Ramos (cell line): ENCODE measurements around the gene FAM118A.
"Not testable (repeated sequence)": the region's sequence is repeated elsewhere in the genome, so short reads cannot be mapped to it uniquely, and the experiment has no call there.

Experiments used
- in situ Hi-C: fragments of 300-500 bp; cut with MboI; formaldehyde crosslinking; loops from one replicate; pipeline ENCODE4 v1.14.3; 2022; ENCODE audit warnings: low sequenced_read_pairs; ENCODE audit not compliant: unreplicated experiment

Gene FAM118A

GRCh38 chr22:45357490-45357889, 47.8 kb downstream of the FAM118A start:
- in situ Hi-C loops, result no loop called here

- in situ Hi-C loops, result no loop called here
Observed at GRCh38 chr22:45358127-45358526, 48.4 kb downstream of the FAM118A start.

- in situ Hi-C loops, result no loop called here
Observed at GRCh38 chr22:45359627-45360026, 49.9 kb downstream of the FAM118A start.

- in situ Hi-C loops, result no loop called here
Observed at GRCh38 chr22:45366713-45367112, 57.0 kb downstream of the FAM118A start.

- in situ Hi-C loops, result not testable (repeated sequence)
Observed at GRCh38 chr22:45373592-45373991, 63.9 kb downstream of the FAM118A start.

- in situ Hi-C loops, result no loop called here
Observed at GRCh38 chr22:45376009-45376408, 66.3 kb downstream of the FAM118A start.

- in situ Hi-C loops, result no loop called here
Observed at GRCh38 chr22:45376703-45377102, 67.0 kb downstream of the FAM118A start.

GRCh38 chr22:45381348-45381747, 71.6 kb downstream of the FAM118A start:
- in situ Hi-C loops, result no loop called here

GRCh38 chr22:45389546-45389945, 79.8 kb downstream of the FAM118A start:
- in situ Hi-C loops, result no loop called here
